SK-N-MC (cell line): ENCODE data around the gene P3H3.

Experiments
- DNase-seq: peaks from one replicate; pipeline ENCODE4 v3.0.0-alpha.2; 2011; ENCODE audit warnings: low read depth, low spot score
- H3K27ac ChIP-seq: fragments of 200-600 bp; sonication (generic); 2 replicates; pipeline ENCODE4 v1.5.1; 2016; ENCODE audit warnings: mixed run types
- H3K36me3 ChIP-seq: fragments of 200-600 bp; sonication (generic); 2 replicates; pipeline ENCODE4 v1.6.1; 2017; ENCODE audit warnings: antibody characterized with exemption, low read length, mixed read lengths; ENCODE audit not compliant: insufficient read depth
- H3K4me3 ChIP-seq: fragments of 200-600 bp; sonication (generic); 2 replicates; pipeline ENCODE4 v1.5.1; 2016
- H3K9ac ChIP-seq: fragments of 200-600 bp; sonication (generic); 2 replicates; pipeline ENCODE4 v1.8.0; 2017; ENCODE audit warnings: mixed run types, mixed read lengths; ENCODE audit not compliant: insufficient read length
- H3K9me3 ChIP-seq: fragments of 200-600 bp; sonication (generic); 2 replicates; pipeline ENCODE4 v1.6.1; 2017; ENCODE audit warnings: low read depth, mild to moderate bottlenecking, antibody characterized with exemption, low read length, moderate library complexity, mixed read lengths
- EZH2 ChIP-seq: fragments of 200-600 bp; sonication (generic); IDR thresholded peaks from one replicate; pipeline ENCODE4 v1.6.1; 2017; ENCODE audit warnings: antibody characterized with exemption
- FOXP2 ChIP-seq: optimal IDR thresholded peaks from 2 replicates; pipeline ENCODE3; 2011; ENCODE audit warnings: mild to moderate bottlenecking, moderate library complexity; ENCODE audit not compliant: insufficient read depth; ENCODE audit errors: extremely low read length, control extremely low read depth
- POLR2AphosphoS5 ChIP-seq: IDR thresholded peaks from 2 replicates; pipeline ENCODE4 v1.6.1; 2012; ENCODE audit warnings: mild to moderate bottlenecking, low read depth, low read length, borderline replicate concordance

The P3H3 gene

DNA sequence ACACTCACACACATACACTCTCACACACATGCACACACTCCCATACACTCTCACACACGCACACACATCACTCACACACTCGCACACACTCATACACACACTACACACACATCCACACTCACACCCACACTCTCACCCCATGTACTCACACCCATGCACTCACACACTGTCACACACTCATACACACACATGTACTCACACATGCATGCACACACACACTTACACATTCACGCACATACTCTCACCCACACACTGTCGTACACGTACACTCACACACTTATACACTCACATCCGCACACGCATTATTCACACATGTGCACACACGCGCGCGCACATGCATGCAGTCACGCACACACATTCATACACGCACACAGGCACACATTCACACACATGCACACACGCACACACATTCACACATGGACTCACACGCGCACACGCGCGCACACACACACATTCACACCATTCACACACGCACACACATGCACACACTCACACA, 10.5 kb upstream of the P3H3 start:
- TF ChIP-seq POLR2AphosphoS5 (no peak), FOXP2 (no peak), EZH2 (no peak)
- no peak overlapping the region for H3K4me3 ChIP-seq
- H3K9ac ChIP-seq, result no peak overlapping the region
- H3K27ac ChIP-seq, result no peak overlapping the region
- no peaks in the 10 kb centered on the region for H3K9me3 ChIP-seq
- no peak for DNase-seq
- no peaks in the 10 kb centered on the region for H3K36me3 ChIP-seq

DNA sequence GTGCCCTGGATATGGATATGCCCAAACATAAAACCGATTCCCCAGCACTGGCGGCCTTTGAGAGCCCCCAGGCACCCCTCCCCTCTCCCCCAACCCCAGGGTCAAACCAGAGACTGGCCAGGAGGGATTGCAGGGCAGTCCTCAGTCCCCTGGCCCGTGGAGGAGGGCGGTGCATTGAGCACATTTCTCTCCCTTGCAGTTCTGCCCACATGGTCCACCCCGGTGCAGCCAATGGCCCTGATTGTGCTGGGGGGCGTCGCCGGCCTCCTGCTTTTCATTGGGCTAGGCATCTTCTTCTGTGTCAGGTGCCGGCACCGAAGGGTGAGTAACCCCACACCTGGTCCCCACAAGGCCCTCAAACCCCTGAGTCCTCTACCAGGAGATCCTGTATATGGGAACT, 10.0 kb upstream of the P3H3 start:
- Histone ChIP-seq H3K27ac (no peak overlapping the region), H3K9ac (no peak overlapping the region), H3K9me3 (no peaks in the 10 kb centered on the region), H3K4me3 (no peak overlapping the region), H3K36me3 (no peaks in the 10 kb centered on the region)
- no peak for DNase-seq
- TF ChIP-seq FOXP2, result no peak
- no peak for TF ChIP-seq EZH2
- no peak for TF ChIP-seq POLR2AphosphoS5

- no peak for DNase-seq
- Histone ChIP-seq H3K9me3 (no peaks in the 10 kb centered on the region), H3K9ac (no peak overlapping the region), H3K36me3 (no peaks in the 10 kb centered on the region), H3K4me3 (no peak overlapping the region), H3K27ac (no peak overlapping the region)
- TF ChIP-seq POLR2AphosphoS5 (no peak), FOXP2 (no peak), EZH2 (no peak)
These were observed 9.6 kb upstream of the P3H3 start for GRCh38 chr12:6818645-6819044.

DNA sequence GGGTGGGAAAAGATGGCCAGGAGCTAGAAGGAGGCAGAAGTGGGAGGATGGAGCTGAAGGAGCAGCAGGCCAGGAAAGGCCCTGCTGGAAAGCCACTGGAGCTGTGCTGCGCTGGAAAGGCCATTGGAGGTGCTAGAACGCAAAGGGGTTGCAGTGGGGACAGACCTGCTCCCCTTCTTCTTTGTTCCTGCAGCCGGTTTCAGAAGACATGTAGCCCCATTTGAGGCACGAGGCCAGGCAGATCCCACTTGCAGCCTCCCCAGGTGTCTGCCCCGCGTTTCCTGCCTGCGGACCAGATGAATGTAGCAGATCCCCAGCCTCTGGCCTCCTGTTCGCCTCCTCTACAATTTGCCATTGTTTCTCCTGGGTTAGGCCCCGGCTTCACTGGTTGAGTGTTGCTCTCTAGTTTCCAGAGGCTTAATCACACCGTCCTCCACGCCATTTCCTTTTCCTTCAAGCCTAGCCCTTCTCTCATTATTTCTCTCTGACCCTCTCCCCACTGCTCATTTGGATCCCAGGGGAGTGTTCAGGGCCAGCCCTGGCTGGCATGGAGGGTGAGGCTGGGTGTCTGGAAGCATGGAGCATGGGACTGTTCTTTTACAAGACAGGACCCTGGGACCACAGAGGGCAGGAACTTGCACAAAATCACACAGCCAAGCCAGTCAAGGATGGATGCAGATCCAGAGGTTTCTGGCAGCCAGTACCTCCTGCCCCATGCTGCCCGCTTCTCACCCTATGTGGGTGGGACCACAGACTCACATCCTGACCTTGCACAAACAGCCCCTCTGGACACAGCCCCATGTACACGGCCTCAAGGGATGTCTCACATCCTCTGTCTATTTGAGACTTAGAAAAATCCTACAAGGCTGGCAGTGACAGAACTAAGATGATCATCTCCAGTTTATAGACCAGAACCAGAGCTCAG, 8.8 kb upstream of the P3H3 start:
- H3K36me3 ChIP-seq, result no peaks in the 10 kb centered on the region
- no peak overlapping the region for H3K27ac ChIP-seq
- H3K9me3 ChIP-seq, result no peaks in the 10 kb centered on the region
- no peak overlapping the region for H3K9ac ChIP-seq
- H3K4me3 ChIP-seq, result no peak overlapping the region
- no peak for DNase-seq
- TF ChIP-seq POLR2AphosphoS5, result no peak

DNA sequence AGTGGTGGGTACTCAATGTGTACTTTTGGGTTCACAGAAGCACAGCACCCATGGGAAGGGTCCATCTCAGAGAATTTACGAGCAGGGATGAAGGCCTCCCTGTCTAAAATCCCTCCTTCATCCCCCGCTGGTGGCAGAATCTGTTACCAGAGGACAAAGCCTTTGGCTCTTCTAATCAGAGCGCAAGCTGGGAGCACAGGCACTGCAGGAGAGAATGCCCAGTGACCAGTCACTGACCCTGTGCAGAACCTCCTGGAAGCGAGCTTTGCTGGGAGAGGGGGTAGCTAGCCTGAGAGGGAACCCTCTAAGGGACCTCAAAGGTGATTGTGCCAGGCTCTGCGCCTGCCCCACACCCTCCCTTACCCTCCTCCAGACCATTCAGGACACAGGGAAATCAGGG, 8.0 kb upstream of the P3H3 start:
- Histone ChIP-seq H3K9me3 (no peaks in the 10 kb centered on the region), H3K27ac (no peak overlapping the region), H3K9ac (no peak overlapping the region), H3K36me3 (no peaks in the 10 kb centered on the region), H3K4me3 (no peak overlapping the region)
- no peak for TF ChIP-seq POLR2AphosphoS5
- no peak for TF ChIP-seq FOXP2
- no peak for TF ChIP-seq EZH2
- no peak for DNase-seq

DNA sequence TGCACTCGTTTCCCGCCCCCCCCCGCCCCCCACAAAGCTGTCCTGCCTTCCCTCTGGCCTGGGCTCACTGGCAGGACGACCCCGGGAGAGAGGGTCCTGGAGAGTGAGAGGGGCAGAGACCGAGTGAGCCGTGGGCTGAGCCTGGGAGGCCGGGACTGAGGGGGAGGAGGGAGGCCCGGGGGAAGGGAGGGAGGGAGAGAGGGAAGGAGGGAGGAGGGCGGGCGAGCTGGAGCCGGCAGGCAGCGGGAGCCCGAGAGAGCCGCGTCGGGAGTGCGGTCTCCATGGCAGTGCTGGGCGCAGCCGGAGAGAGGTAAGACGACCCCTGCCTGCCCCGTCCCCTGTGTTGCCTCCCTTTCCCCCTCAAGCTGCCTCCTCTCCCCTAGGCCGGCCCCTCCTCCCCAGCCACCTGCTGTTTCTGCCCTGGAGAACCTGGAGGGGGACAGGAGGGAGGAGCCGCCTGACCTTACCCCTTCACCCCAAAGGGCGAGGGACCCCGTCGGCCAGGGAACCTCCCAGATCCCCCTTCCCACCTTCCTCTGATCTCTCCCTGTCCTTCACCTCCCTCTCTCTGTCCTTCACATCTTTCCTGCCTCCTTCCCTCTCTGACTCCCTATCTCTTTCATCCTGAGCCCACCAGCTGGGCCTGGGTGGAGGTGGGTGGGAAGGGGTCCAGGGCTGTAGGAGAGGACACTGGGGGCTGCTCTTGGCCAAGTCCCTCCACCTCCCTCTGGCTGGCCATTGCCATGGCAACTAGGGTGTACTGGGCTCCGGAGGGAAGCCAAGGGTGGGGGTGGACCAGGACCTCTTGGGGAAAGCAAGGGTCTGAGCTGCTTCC, 6.4 kb upstream of the P3H3 start, which contains the start of gene GPR162:
Gene GPR162, plus strand, starts transcription at position 231 of the 835 bp plus-strand sequence. CDS start 2,078 bp downstream, outside the sequence.
- Histone ChIP-seq H3K4me3 (peak within 1 kb of the TSS; percentile 78), H3K9ac (peak within 1 kb of the TSS; percentile 28), H3K9me3 (no peaks in the 10 kb centered on the region), H3K27ac (peak within 1 kb of the TSS; percentile 42; the same call in 1 of the 2 replicates), H3K36me3 (no peaks in the 10 kb centered on the region)
- DNase-seq, result no peak
- TF ChIP-seq POLR2AphosphoS5 (no peak; the same call in 1 of the 2 replicates), EZH2 (no peak), FOXP2 (no peak)

- H3K9ac ChIP-seq, result no peak overlapping the region
- H3K36me3 ChIP-seq, result no peaks in the 10 kb centered on the region
- no peak for DNase-seq
- no peaks in the 10 kb centered on the region for H3K9me3 ChIP-seq
- no peak overlapping the region for H3K27ac ChIP-seq
- TF ChIP-seq POLR2AphosphoS5 (no peak), FOXP2 (no peak), EZH2 (no peak)
- peak overlapping the region; percentile 78 for H3K4me3 ChIP-seq
These were observed 5.6 kb upstream of the P3H3 start for GRCh38 chr12:6822426-6823135.
